Measurements from ENCODE around the gene ARMH4.

GRCh38 chr14:58048219-58048618 is 103.8 kb downstream of the ARMH4 start:
- TF ChIP-seq CTCF (IDR thresholded peaks at IDR 0.05 in 4 of 5, conservative IDR thresholded peaks at IDR 0.05 in 1 of 5) (no peak), POLR2A (IDR thresholded peaks at IDR 0.05) (no peak)
